22Rv1 (cell line): ENCODE results near the gene AGRP.

Source experiments
- CTCF ChIP-seq: fragments of 450-650 bp; IDR thresholded peaks from 2 replicates; pipeline ENCODE4 v1.5.1; 2017; ENCODE audit warnings: mild to moderate bottlenecking
- ZFX ChIP-seq: fragments of 450-650 bp; IDR thresholded peaks from 2 replicates; pipeline ENCODE4 v1.6.1; 2017; ENCODE audit warnings: antibody characterized with exemption, borderline replicate concordance

- TF ChIP-seq CTCF (no peak), ZFX (no peak)
These were observed 38.9 kb downstream of the AGRP start for GRCh38 chr16:67444259-67445125.
